NCI-H1694 treated with DMSO at 0.1 percent for 48 hours (cell line): ENCODE measurements around the gene TCP10L.
"Not testable (repeated sequence)": the region's sequence is repeated elsewhere in the genome, so short reads cannot be mapped to it uniquely, and the experiment has no call there.

Source experiments
- DNase-seq: peaks from one replicate; lab custom pipeline; 2025; lab: John Stamatoyannopoulos, UW

The TCP10L gene

GRCh38 chr21:32585970-32586369 is 647 bp upstream of the TCP10L start:
- DNase-seq: no peak

- no peak for DNase-seq
Observed at GRCh38 chr21:32584472-32584871, 851 bp downstream of the TCP10L start.

- DNase-seq: no peak
Observed at GRCh38 chr21:32581732-32582131, 3.6 kb downstream of the TCP10L start.

GRCh38 chr21:32580949-32581348 is 4.4 kb downstream of the TCP10L start:
- DNase-seq: no peak

GRCh38 chr21:32578107-32578691 is 7.1 kb downstream of the TCP10L start:
- DNase-seq: peak; percentile 40

- no peak for DNase-seq
Observed at GRCh38 chr21:32576011-32576410, 9.3 kb downstream of the TCP10L start.

GRCh38 chr21:32574946-32575925 is 10.1 kb downstream of the TCP10L start:
- DNase-seq: no peak

- no peak for DNase-seq
Observed at GRCh38 chr21:32572574-32573420, 12.5 kb downstream of the TCP10L start.

- DNase-seq: no peak
Observed at GRCh38 chr21:32570456-32570855, 14.9 kb downstream of the TCP10L start.

- peak; percentile 86 for DNase-seq
Observed at GRCh38 chr21:32569261-32570230, 15.8 kb downstream of the TCP10L start.

- DNase-seq: no peak
Observed at GRCh38 chr21:32567626-32568025, 17.7 kb downstream of the TCP10L start.

GRCh38 chr21:32566741-32567389 is 18.5 kb downstream of the TCP10L start:
- no peak for DNase-seq

- no peak for DNase-seq
Observed at GRCh38 chr21:32565856-32566465, 19.4 kb downstream of the TCP10L start.

- no peak for DNase-seq
Observed at GRCh38 chr21:32562915-32563314, 22.4 kb downstream of the TCP10L start.

- DNase-seq: no peak
Observed at GRCh38 chr21:32562426-32562825, 22.9 kb downstream of the TCP10L start.

- not testable (repeated sequence) for DNase-seq
Observed at GRCh38 chr21:32561476-32561875, 23.8 kb downstream of the TCP10L start.

GRCh38 chr21:32560896-32561295 is 24.4 kb downstream of the TCP10L start:
- DNase-seq: no peak

GRCh38 chr21:32559006-32559610 is 26.2 kb downstream of the TCP10L start:
- no peak for DNase-seq

GRCh38 chr21:32558106-32558505 is 27.2 kb downstream of the TCP10L start:
- DNase-seq: no peak
